A549 (cell line): ENCODE measurements around the gene MSI2. TPM values are rescaled to one million over a fixed set of nuclear protein-coding genes. Genes with fewer than 3 reads are reported as not detected.

ENCODE experiments used
- ATAC-seq, 2 experiments: fragments of 200-7000 bp in 1 of 2; fragments of >200 bp in 1 of 2; cut with Nextera tagmentation in 1 of 2; cut with Tn5 transposase in 1 of 2; 3 replicates each; pipeline versions ENCODE4 v1.8.0 to v1.9.1; 2018 to 2020; ENCODE audit warnings: mild to moderate bottlenecking in 1 of 2, moderate library complexity in 1 of 2
- CTCF ChIA-PET: fragments of 300-600 bp; sonication (Branson Sonifier 250); formaldehyde crosslinking; extraction: SDS; loops from one replicate; lab custom pipeline; 2021; ENCODE audit warnings: antibody characterized with exemption, inconsistent platforms; lab: Yijun Ruan, JAX
- POLR2A ChIA-PET: fragments of 350-600 bp; formaldehyde crosslinking; extraction: SDS; loops from one replicate; lab custom pipeline; 2021; ENCODE audit warnings: antibody characterized with exemption, inconsistent platforms; lab: Yijun Ruan, JAX
- DNase-seq, 2 experiments: peaks; one replicate each; pipeline versions ENCODE4 v3.0.0 to v3.0.0-alpha.2; 2011 to 2016; ENCODE audit warnings: low read depth in 1 of 2, low spot score in 1 of 2
- FAIRE-seq: peaks from 2 replicates; lab custom pipeline; 2011; peaks lifted over from hg19 to GRCh38; lab: Jason Lieb, UNC
- H3K27ac ChIP-seq, 2 experiments: fragments of >200 bp; sonication (Bioruptor Twin); formaldehyde crosslinking; 3 replicates each; pipeline ENCODE4 v1.5.1; 2016 to 2017
- H3K4me1 ChIP-seq: fragments of >200 bp; sonication (Bioruptor Twin); formaldehyde crosslinking; 3 replicates; pipeline ENCODE4 v1.6.1; 2016
- H3K4me2 ChIP-seq: fragments of >200 bp; sonication (Bioruptor Twin); formaldehyde crosslinking; 3 replicates; pipeline ENCODE4 v1.6.1; 2016
- H3K4me3 ChIP-seq: fragments of >200 bp; sonication (Bioruptor Twin); formaldehyde crosslinking; 3 replicates; pipeline ENCODE4 v1.5.1; 2016
- H3K9me3 ChIP-seq: fragments of >200 bp; sonication (Bioruptor Twin); formaldehyde crosslinking; 3 replicates; pipeline ENCODE4 v1.6.1; 2016
- ATOH8 ChIP-seq: fragments of 250-450 bp; sonication (Bioruptor Pico); IDR thresholded peaks from 2 replicates; pipeline ENCODE4 v1.5.0; 2020; ENCODE audit warnings: low read depth, mild to moderate bottlenecking, moderate library complexity
- BCL3 ChIP-seq: fragments of >200 bp; sonication (Bioruptor Twin); formaldehyde crosslinking; IDR thresholded peaks from 3 replicates; pipeline ENCODE4 v1.6.1; 2016
- CHD2 ChIP-seq: fragments of 150-350 bp; IDR thresholded peaks from 2 replicates; pipeline ENCODE4 v1.6.1; 2014; ENCODE audit warnings: low read length; ENCODE audit not compliant: partially characterized antibody
- CTCF ChIP-seq: fragments of >200 bp; sonication (Bioruptor Twin); formaldehyde crosslinking; IDR thresholded peaks from 3 replicates; pipeline ENCODE4 v1.5.1; 2016
- EHF ChIP-seq: fragments of 250-450 bp; sonication (Bioruptor Pico); IDR thresholded peaks from 2 replicates; pipeline ENCODE4 v1.5.0; 2020; ENCODE audit warnings: mild to moderate bottlenecking
- EP300 ChIP-seq, 2 experiments: fragments of >200 bp; sonication (Bioruptor Twin); formaldehyde crosslinking; IDR thresholded peaks; 2 replicates in 1 of 2; 3 replicates in 1 of 2; pipeline ENCODE4 v1.6.1; 2016 to 2017
- FOXS1 ChIP-seq: fragments of 250-450 bp; sonication (Bioruptor Pico); IDR thresholded peaks from 2 replicates; pipeline ENCODE4 v1.5.0; 2020; ENCODE audit warnings: mild to moderate bottlenecking, moderate library complexity
- GATA3 ChIP-seq: IDR thresholded peaks from 2 replicates; pipeline ENCODE4 v1.6.1; 2012; ENCODE audit warnings: borderline replicate concordance
- HES2 ChIP-seq: fragments of >200 bp; sonication (Bioruptor Twin); formaldehyde crosslinking; IDR thresholded peaks from 2 replicates; pipeline ENCODE4 v1.6.1; 2016
- HEYL ChIP-seq: fragments of 250-450 bp; sonication (Bioruptor Pico); IDR thresholded peaks from 2 replicates; pipeline ENCODE4 v1.8.0; 2021; ENCODE audit warnings: mild to moderate bottlenecking, moderate library complexity
- HMGXB4 ChIP-seq: fragments of 250-450 bp; sonication (Bioruptor Pico); IDR thresholded peaks from 2 replicates; pipeline ENCODE4 v1.5.0; 2021; ENCODE audit warnings: mild to moderate bottlenecking, moderate library complexity, borderline replicate concordance
- MAX ChIP-seq: IDR thresholded peaks from 2 replicates; pipeline ENCODE4 v1.6.1; 2012
- MAZ ChIP-seq: fragments of 150-350 bp; IDR thresholded peaks from 2 replicates; pipeline ENCODE4 v1.6.1; 2014; ENCODE audit warnings: antibody characterized with exemption, low read depth, low read length, borderline replicate concordance
- NFE2L2 ChIP-seq: fragments of 150-350 bp; conservative IDR thresholded peaks from 2 replicates; pipeline ENCODE4 v1.6.1; 2014; ENCODE audit warnings: low read length
- NPAS2 ChIP-seq: fragments of 250-450 bp; sonication (Bioruptor Pico); IDR thresholded peaks from 2 replicates; pipeline ENCODE4 v1.8.0; 2022; ENCODE audit warnings: mild to moderate bottlenecking, moderate library complexity, borderline replicate concordance
- PBX3 ChIP-seq: IDR thresholded peaks from 2 replicates; pipeline ENCODE4 v1.6.1; 2012
- POLR2A ChIP-seq: IDR thresholded peaks from 2 replicates; pipeline ENCODE4 v1.6.1; 2012; ENCODE audit warnings: mild to moderate bottlenecking, low read length
- RARB ChIP-seq: fragments of 250-450 bp; sonication (Bioruptor Pico); IDR thresholded peaks from 2 replicates; pipeline ENCODE4 v1.8.0; 2021; ENCODE audit warnings: mild to moderate bottlenecking, moderate library complexity
- RCOR1 ChIP-seq: fragments of 150-350 bp; IDR thresholded peaks from 2 replicates; pipeline ENCODE4 v1.6.1; 2014; ENCODE audit warnings: antibody characterized with exemption, low read length, low read depth
- REST ChIP-seq: fragments of 200-600 bp; sonication (generic); IDR thresholded peaks from 2 replicates; pipeline ENCODE4 v1.6.1; 2016; ENCODE audit warnings: antibody characterized with exemption, mild to moderate bottlenecking, moderate library complexity
- RNF2 ChIP-seq: fragments of 200-600 bp; sonication (generic); IDR thresholded peaks from 2 replicates; pipeline ENCODE4 v1.6.1; 2016; ENCODE audit warnings: low read depth, mild to moderate bottlenecking, antibody characterized with exemption, moderate library complexity, borderline replicate concordance
- SMC3 ChIP-seq: fragments of >200 bp; sonication (Bioruptor Twin); formaldehyde crosslinking; IDR thresholded peaks from 3 replicates; pipeline ENCODE4 v1.6.1; 2018; ENCODE audit warnings: inconsistent platforms
- TP53 ChIP-seq: fragments of 250-450 bp; sonication (Bioruptor Pico); IDR thresholded peaks from 2 replicates; pipeline ENCODE4 v1.5.0; 2021; ENCODE audit warnings: mild to moderate bottlenecking, moderate library complexity
- ZC3H11A ChIP-seq: fragments of 450-650 bp; IDR thresholded peaks from 2 replicates; pipeline ENCODE4 v1.6.1; 2014; ENCODE audit warnings: antibody characterized with exemption, mild to moderate bottlenecking
- ZFP36 ChIP-seq: fragments of 450-650 bp; IDR thresholded peaks from 2 replicates; pipeline ENCODE4 v1.6.1; 2014; ENCODE audit warnings: borderline replicate concordance; ENCODE audit not compliant: partially characterized antibody
- ZSCAN20 ChIP-seq: fragments of 250-450 bp; sonication (Bioruptor Pico); IDR thresholded peaks from 2 replicates; pipeline ENCODE4 v1.8.0; 2022; ENCODE audit warnings: mild to moderate bottlenecking, moderate library complexity
- WGBS: methylation state at CpG from one replicate; pipeline ENCODE4 v1.1.6; 2017; ENCODE audit errors: missing lambda C conversion rate; 5-methylcytosine and 5-hydroxymethylcytosine counted together
- polyA minus RNA-seq: library from RNA; depleted of rRNA, polyadenylated mRNA; stranded (reverse); fragments of >200 nt; gene quantifications from 2 replicates; pipeline ENCODE4 v1.2.3, GENCODE V29; 2011; rRNA and poly(A)+ RNA removed
- polyA plus RNA-seq, 4 experiments: library from polyadenylated mRNA; depleted of rRNA in 3 of 4; stranded (reverse); fragments of >200 nt; fragmentation: RNase III in 1 of 4; extraction: RNeasy Plus Mini Kit Qiagen cat#74134 plus additional on column Dnase treatment in 1 of 4; gene quantifications; 2 replicates in 3 of 4; 3 replicates in 1 of 4; pipeline ENCODE4 v1.2.3, GENCODE V29; 2011 to 2017

MSI2 gene
- polyA plus RNA-seq (2011; rRNA removed) (44.4 and 47.5 TPM in 2 replicates), polyA plus RNA-seq (2017; fragmentation: RNase III; extraction: RNeasy Plus Mini Kit Qiagen cat#74134 plus additional on column Dnase treatment) (40.9 to 45.4 TPM (median 43.6 TPM) in 3 replicates), polyA minus RNA-seq (66.7 and 75.6 TPM in 2 replicates)
- 28.1 and 30.1 TPM in 2 replicates for polyA plus RNA-seq (2012; cell fraction: cytosol; rRNA removed)
- polyA plus RNA-seq (2012; cell fraction: nucleus; rRNA removed), result 24.4 and 31.1 TPM in 2 replicates

- 2% methylated on average over 46 of the region's 88 CpGs for WGBS
- Histone ChIP-seq H3K4me2 (peak within 1 kb of the TSS; percentile 99), H3K27ac (peak within 1 kb of the TSS; percentile 94 to 95), H3K9me3 (peaks cover 5% of the 10 kb centered on the region; the same call in 1 of the 3 replicates), H3K4me3 (peak within 1 kb of the TSS; percentile 94), H3K4me1 (peaks cover 26% of the 10 kb centered on the region; the same call in 2 of the 3 replicates)
- FAIRE-seq (no peak), ATAC-seq (peak; percentile 88 to 89), DNase-seq (peak; percentile 68 to 90)
- ChIA-PET CTCF (interaction anchor here (0.6 to 3.4 kb wide), 3 partner anchors 12 to 527 kb away, joined by 3 to 27 read pairs (median 3); no protein-coding TSS in a partner anchor), POLR2A (interaction anchor here (0.5 to 0.9 kb wide), 3 partner anchors 116 to 215 kb away, joined by 3 to 12 read pairs (median 4); no protein-coding TSS in a partner anchor)
- TF ChIP-seq MAZ (peak; percentile 91), RCOR1 (no peak), RARB (CRISPR knock-in tag) (no peak), CHD2 (peak; percentile 3), CTCF (no peak), ZFP36 (no peak), ATOH8 (CRISPR knock-in tag) (no peak), NPAS2 (CRISPR knock-in tag) (no peak), PBX3 (no peak), POLR2A (peak; percentile 27; the same call in 1 of the 2 replicates), GATA3 (no peak), HMGXB4 (no peak), EP300 (IDR thresholded peaks at IDR 0.05) (peak in 1 of 2 experiments; percentile 39; a peak in 3 of 5 replicates), EHF (no peak), TP53 (no peak), RNF2 (peak; percentile 61; the same call in 1 of the 2 replicates), HEYL (CRISPR knock-in tag) (no peak), HES2 (no peak), ZC3H11A (no peak), SMC3 (0 out of 3 replicates have a peak, but pooled peaks have one; percentile 13), MAX (peak; percentile 88), NFE2L2 (no peak), ZSCAN20 (no peak), BCL3 (no peak), FOXS1 (no peak), REST (no peak)
Observed at GRCh38 chr17:57255776-57256681, at the start of gene MSI2. Gene MSI2 (plus strand): TSS chr17:57256523. CDS start chr17:57256743, 220 bp downstream.
